ENCODE data around the gene ZNF688. TPM values are rescaled to one million over a fixed set of nuclear protein-coding genes. Genes with fewer than 3 reads are reported as not detected.

ZNF688 gene
- total RNA-seq, 2 donors from 2014 or later = 9.6 to 13.5 TPM

DNA sequence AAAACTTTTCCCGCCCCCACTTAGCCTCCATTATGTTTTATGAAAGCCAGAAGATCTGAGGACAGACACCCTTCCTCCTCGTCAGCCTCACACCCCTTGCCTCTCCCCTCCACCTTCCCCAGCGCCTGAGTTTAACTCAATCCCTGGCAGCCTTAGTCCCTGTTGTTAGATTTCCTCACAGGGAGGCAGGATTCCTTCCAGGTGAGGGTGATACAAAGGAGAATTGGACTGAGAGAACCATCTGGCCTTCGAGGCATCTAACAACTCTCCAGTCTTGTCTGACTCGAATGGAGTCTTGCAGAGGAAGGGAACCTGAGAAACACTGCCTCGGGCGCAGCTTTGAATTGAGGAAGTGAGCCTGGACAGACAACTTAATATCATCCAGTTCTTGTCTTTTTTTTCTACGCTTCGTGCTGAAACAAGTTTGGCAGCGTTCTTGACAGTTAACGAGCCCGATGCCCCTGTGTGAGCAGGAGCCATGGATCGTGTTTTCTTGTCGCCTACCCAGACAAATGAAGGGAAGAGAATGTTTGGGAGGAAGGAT is 43.8 kb downstream of the ZNF688 start:
- no peak for DNase-seq (ENCODE audit: low spot score)
- Histone ChIP-seq H3K4me3 (peak overlapping the region in 1 of 2 donors; percentile 72), H3K9me3 (no peaks in the 10 kb centered on the region), H3K27ac (peak overlapping the region; percentile 99), H3K36me3 (peaks cover 14% of the 10 kb centered on the region), H3K27me3 (no peaks in the 10 kb centered on the region), H3K4me1 (peaks cover 0 to 31% of the 10 kb centered on the region in 2 donors)
- TF ChIP-seq, protein P1, sequence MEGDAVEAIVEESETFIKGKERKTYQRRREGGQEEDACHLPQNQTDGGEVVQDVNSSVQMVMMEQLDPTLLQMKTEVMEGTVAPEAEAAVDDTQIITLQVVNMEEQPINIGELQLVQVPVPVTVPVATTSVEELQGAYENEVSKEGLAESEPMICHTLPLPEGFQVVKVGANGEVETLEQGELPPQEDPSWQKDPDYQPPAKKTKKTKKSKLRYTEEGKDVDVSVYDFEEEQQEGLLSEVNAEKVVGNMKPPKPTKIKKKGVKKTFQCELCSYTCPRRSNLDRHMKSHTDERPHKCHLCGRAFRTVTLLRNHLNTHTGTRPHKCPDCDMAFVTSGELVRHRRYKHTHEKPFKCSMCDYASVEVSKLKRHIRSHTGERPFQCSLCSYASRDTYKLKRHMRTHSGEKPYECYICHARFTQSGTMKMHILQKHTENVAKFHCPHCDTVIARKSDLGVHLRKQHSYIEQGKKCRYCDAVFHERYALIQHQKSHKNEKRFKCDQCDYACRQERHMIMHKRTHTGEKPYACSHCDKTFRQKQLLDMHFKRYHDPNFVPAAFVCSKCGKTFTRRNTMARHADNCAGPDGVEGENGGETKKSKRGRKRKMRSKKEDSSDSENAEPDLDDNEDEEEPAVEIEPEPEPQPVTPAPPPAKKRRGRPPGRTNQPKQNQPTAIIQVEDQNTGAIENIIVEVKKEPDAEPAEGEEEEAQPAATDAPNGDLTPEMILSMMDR (IDR thresholded peaks at IDR 0.05) = no peak

DNA sequence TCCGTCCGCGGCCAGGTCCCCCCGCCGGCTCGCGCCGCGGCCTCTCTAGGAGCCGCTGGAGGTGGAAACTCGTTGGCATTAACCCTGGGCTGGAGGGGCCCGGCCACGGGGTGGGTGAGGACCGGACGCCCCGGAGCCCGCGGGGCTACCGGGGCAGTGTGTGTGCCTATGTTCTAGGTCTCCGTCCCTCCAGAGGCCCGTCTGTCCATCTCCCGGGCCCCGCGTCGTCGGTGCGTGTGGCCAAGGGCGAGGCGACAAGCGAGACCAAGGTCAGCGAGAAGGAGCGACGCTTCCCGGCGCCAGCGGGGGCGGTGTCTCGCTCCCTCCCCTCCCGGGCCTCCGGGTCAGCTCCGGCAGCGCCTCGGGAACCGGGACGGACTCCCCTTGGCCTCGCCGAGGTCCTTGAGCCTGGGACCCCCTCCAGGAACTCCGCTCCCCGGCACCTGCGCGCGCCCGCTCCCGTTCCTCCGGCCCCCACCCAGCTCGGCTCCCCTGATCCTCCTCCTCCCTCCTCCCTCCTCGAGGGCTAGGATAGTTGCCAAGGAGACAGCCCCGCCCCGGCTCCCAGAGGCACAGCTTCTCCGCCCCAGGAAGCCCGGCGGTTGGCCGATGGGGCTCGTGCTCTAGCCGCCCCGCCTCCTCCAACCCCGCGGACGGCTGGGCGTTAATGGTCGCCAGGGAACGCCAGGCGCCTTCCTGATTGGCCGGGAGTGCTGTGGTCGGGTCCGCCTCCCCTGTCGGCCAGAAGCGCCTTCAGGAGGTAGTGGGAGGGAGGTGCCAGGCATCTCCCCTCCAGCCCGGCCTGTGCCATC is 44.5 kb downstream of the ZNF688 start:
- H3K4me3 ChIP-seq = peak overlapping the region; percentile 72 to 97
- peak; percentile 98 for DNase-seq (ENCODE audit: low spot score)
- H3K27ac ChIP-seq = peak overlapping the region; percentile 99
- H3K9me3 ChIP-seq = no peaks in the 10 kb centered on the region
- TF ChIP-seq, protein P1 (IDR thresholded peaks at IDR 0.05) = peak in 1 of 2 donors; percentile 16
- H3K36me3 ChIP-seq = peaks cover 8% of the 10 kb centered on the region
- peaks cover 0 to 33% of the 10 kb centered on the region in 2 donors for H3K4me1 ChIP-seq
- H3K27me3 ChIP-seq = no peaks in the 10 kb centered on the region

DNA sequence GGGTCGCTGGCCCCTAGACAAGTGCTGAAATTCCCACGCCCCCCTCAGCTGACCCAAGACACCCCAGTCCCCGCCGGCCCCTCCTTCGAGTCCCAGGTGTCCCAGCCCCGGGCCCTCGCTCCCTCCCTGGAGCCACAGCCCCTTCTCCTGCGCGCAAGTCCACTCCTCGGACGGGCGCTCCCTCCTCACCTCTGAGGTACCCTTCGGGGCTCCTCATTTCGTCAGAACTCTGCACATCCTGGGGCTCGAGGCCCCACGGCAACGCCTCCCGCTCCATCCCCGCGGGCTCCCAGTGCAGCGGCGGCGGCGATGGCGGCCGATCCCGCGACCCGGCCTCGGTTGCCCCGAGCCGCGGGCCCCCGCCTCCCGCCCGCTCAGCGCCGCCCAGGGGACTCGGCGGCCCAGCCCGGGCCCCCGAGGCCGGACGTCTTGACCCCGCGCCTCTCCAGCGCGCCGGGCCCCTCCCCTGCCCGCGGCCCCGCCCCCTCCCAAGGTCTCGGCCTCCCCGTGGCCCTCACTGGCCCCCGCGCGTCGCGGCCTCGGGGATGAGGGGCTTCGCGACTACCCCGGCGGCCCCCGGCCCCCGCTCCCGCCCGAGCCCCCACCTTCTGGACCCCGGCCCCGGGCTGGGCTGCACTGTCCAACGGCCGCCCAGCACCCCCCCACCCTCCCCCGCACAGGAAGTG is 45.2 kb downstream of the ZNF688 start, which contains the start of gene ZNF768:
ZNF768 (minus strand) TSS at position 430 of the 686 bp plus-strand sequence; CDS start at position 277, 153 bp downstream.
- peaks cover 0 to 37% of the 10 kb centered on the region in 2 donors for H3K4me1 ChIP-seq
- TF ChIP-seq, protein P1 (IDR thresholded peaks at IDR 0.05) = no peak
- H3K36me3 ChIP-seq = peaks cover 2% of the 10 kb centered on the region
- no peak for DNase-seq (ENCODE audit: low spot score)
- H3K4me3 ChIP-seq = peak within 1 kb of the TSS; percentile 72 to 97
- no peaks in the 10 kb centered on the region for H3K9me3 ChIP-seq
- peak within 1 kb of the TSS; percentile 99 for H3K27ac ChIP-seq
- H3K27me3 ChIP-seq = no peaks in the 10 kb centered on the region

DNA sequence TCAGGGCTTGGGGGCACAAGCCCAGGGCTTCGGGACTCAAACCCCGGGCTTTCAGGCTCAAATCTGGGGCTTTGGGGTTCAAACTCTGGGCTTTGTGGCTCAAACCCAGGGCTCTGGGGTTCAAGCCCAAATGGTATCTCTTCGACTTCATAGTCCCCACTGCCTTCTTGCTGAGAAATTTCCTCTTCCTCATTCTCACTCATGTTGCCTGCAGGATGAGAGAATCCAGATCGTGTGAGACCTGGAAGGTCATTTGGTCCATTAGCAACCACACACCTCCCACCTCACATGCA is 45.7 kb downstream of the ZNF688 start:
- Histone ChIP-seq H3K9me3 (no peaks in the 10 kb centered on the region), H3K36me3 (no peaks in the 10 kb centered on the region), H3K4me1 (peaks cover 0 to 37% of the 10 kb centered on the region in 2 donors), H3K27ac (peak overlapping the region; percentile 99), H3K27me3 (no peaks in the 10 kb centered on the region), H3K4me3 (peak overlapping the region; percentile 72 to 97)
- DNase-seq (ENCODE audit: low spot score) = no peak
- TF ChIP-seq, protein P1 (IDR thresholded peaks at IDR 0.05) = no peak

DNA sequence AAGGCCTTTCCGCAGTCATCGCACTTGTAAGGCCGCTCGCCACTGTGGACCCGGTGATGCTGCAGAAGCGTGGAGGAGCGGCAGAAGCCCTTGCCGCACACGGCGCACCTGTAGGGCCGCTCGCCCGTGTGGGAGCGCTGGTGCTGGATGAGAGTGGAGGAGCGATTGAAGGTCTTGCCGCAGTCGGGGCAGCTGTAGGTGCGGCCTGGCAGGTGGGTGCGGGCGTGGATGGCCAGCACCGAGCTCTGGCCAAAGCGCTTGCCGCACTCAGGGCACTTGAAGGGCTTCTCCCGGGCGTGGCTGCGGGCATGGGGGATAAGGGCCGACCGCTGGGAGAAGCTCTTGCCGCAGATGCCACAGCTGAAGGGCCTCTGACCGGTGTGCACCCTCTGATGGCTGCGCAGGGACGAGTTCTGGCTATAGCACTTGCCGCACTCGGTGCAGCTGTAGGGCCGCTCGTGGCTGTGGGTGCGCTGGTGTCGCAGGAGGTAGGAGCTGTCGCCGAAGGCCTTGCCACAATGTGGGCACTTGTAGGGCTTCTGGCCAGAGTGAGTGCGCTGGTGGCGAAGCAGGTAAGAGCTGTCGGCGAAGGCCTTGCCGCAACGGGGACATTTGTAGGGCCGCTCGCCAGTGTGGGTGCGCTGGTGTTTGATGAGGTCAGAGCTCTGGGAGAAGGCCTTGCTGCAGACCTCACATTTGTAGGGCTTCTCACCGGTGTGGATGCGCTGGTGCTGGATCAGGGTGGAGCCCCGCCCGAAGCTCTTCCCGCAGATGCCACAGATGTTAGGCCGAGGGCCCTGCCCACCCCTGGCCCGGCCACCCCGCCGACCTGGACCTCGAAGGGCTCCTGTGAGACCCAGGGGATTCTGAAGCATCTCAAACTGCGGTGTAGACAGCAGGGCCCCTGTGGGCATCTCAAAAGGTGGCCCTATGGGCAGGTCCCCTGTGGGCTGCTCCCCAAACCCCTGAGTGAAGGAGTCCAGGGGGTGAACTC is 46.6 kb downstream of the ZNF688 start:
- Histone ChIP-seq H3K9me3 (no peaks in the 10 kb centered on the region), H3K27me3 (no peaks in the 10 kb centered on the region), H3K4me3 (no peak overlapping the region), H3K4me1 (peaks cover 0 to 37% of the 10 kb centered on the region in 2 donors), H3K27ac (no peak overlapping the region), H3K36me3 (no peaks in the 10 kb centered on the region)
- TF ChIP-seq, protein P1 (IDR thresholded peaks at IDR 0.05) = no peak
- no peak for DNase-seq (ENCODE audit: low spot score)

Data from right atrium auricular region (tissue), 2 donors.